Measurements from ENCODE around the gene CXCL6. TPM values are rescaled to one million over a fixed set of nuclear protein-coding genes. Genes with fewer than 3 reads are reported as not detected.

Gene CXCL6
- total RNA-seq (1 to 10 TPM in 1 of 2 donors, under 1 TPM in 1; 0.79 to 2.9 TPM), polyA plus RNA-seq (ENCODE audit: insufficient read length in 2 of 2) (1 to 10 TPM; 1.4 to 1.5 TPM)
- long read RNA-seq, donor 1: 0 reads
- long read RNA-seq, donor 2: 0 reads
- long read RNA-seq, donor 3: 0 reads
- long read RNA-seq, donor 4: 0 reads

DNA sequence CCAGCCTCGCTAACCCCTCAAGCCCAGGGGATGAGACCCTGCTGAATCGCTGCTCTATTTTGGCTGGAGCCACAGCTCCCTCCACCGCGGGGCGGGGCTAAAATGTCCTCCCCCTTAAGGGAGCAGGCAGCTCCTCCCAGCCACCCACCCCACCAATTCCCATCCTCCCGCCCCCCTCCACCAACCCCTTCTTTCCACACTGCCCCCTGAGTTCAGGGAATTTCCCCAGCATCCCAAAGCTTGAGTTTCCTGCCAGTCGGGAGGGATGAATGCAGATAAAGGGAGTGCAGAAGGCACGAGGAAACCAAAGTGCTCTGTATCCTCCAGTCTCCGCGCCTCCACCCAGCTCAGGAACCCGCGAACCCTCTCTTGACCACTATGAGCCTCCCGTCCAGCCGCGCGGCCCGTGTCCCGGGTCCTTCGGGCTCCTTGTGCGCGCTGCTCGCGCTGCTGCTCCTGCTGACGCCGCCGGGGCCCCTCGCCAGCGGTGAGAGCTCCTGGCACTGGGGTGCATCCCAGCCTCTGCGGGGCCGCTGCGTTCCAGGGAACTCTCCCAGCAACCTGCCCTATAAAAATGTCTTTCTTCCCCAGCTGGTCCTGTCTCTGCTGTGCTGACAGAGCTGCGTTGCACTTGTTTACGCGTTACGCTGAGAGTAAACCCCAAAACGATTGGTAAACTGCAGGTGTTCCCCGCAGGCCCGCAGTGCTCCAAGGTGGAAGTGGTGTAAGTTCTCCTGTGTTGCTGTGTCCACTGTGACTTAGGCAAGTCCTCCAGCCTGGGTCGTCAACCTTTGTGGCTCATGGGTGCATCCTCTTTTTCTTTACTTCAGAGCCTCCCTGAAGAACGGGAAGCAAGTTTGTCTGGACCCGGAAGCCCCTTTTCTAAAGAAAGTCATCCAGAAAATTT lies at the start of gene CXCL6:
CXCL6 (plus strand) TSS at position 306 of the 907 bp plus-strand sequence; CDS start at position 379, 73 bp downstream.
- Histone ChIP-seq H3K4me3 (ENCODE audit: low read depth, low read length) (peak within 1 kb of the TSS; percentile 45), H3K27me3 (ENCODE audit: control insufficient read depth, insufficient read depth, low read length) (peaks cover 6% of the 10 kb centered on the region), H3K9me3 (ENCODE audit: control insufficient read depth, insufficient read depth, low read length) (no peaks in the 10 kb centered on the region), H3K4me1 (ENCODE audit: control insufficient read depth, insufficient read depth, low read length) (peaks cover 9% of the 10 kb centered on the region), H3K27ac (ENCODE audit: low read depth, low read length) (no peak within 1 kb of the TSS), H3K36me3 (ENCODE audit: control insufficient read depth, insufficient read depth, low read length) (no peaks in the 10 kb centered on the region)
- peak in 4 of 6 donors; percentile 17 to 64 (median 36) for DNase-seq (ENCODE audit: low read depth in 4 of 6, low spot score in 6 of 6)
- WGBS (ENCODE audit: insufficient coverage): under 1% methylated on average over 37 of the region's 41 CpGs

DNA sequence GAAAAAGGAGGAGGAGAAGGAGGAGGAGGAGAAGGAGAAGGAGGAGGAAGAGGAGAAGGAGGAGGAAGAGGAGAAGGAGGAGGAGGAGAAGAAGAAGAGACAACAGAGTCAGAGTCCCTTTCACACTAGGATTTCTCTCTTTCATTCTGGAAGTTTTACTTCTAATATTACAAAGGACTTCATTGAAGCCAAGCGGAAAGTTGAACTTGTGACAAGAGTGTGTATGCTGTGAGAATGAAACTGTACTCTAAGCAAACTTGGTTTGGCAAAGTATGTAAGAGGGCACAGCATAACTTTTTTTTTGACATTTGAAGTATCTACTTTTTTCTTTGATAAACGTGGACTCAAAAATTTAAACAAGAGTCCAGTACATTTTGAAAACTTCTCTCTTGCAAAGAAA lies 48.1 kb upstream of the CXCL6 start:
- Histone ChIP-seq H3K9me3 (ENCODE audit: control insufficient read depth, insufficient read depth, low read length) (no peaks in the 10 kb centered on the region), H3K27ac (ENCODE audit: low read depth, low read length) (no peak overlapping the region), H3K27me3 (ENCODE audit: control insufficient read depth, insufficient read depth, low read length) (no peaks in the 10 kb centered on the region), H3K4me1 (ENCODE audit: control insufficient read depth, insufficient read depth, low read length) (no peaks in the 10 kb centered on the region), H3K4me3 (ENCODE audit: low read depth, low read length) (no peak overlapping the region), H3K36me3 (ENCODE audit: control insufficient read depth, insufficient read depth, low read length) (no peaks in the 10 kb centered on the region)
- no peak for DNase-seq (ENCODE audit: low read depth in 4 of 6, low spot score in 6 of 6)
- no CpG with 5 or more reads among the region's 2 CpGs for WGBS (ENCODE audit: insufficient coverage)

DNA sequence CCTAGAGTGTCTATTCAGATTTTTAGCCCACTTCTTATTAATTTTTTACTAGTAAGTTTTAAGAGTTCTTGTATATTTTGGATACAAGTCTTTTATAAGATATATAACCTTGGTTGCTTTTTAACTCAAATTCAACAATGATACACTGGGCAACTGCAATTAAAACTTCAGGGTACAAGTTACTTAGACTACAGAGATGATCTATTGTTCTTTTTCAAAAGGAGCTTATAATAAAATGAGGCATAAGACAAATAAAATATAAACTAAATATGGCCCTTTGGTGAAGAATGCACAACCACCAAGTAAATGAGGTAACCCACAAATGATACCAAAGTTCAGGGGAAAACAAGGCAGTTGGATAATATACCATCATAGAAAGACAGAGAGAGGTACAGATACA lies 37.6 kb upstream of the CXCL6 start:
- Histone ChIP-seq H3K27me3 (ENCODE audit: control insufficient read depth, insufficient read depth, low read length) (no peaks in the 10 kb centered on the region), H3K36me3 (ENCODE audit: control insufficient read depth, insufficient read depth, low read length) (no peaks in the 10 kb centered on the region), H3K4me1 (ENCODE audit: control insufficient read depth, insufficient read depth, low read length) (no peaks in the 10 kb centered on the region), H3K27ac (ENCODE audit: low read depth, low read length) (no peak overlapping the region), H3K4me3 (ENCODE audit: low read depth, low read length) (no peak overlapping the region), H3K9me3 (ENCODE audit: control insufficient read depth, insufficient read depth, low read length) (peaks cover 4% of the 10 kb centered on the region)
- DNase-seq (ENCODE audit: low read depth in 4 of 6, low spot score in 6 of 6): no peak

DNA sequence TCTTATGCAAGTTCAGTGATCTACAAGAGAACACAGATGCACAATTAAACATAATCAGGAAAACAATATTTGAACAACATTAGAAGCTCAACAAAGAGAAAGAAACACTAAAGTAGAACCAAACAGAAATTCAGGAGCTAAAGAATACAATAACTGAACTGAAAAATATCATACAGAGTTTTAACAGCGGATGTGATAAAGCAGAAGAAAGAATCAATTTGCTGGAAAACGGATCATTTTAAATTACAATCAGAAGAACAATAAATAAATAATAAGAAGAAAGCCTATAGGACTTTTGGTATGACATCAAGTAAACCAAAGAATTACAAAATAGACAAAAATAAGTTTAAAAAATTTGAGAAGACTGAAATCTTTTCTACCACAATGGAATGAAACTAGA lies 36.3 kb upstream of the CXCL6 start:
- no peaks in the 10 kb centered on the region for H3K36me3 ChIP-seq (ENCODE audit: control insufficient read depth, insufficient read depth, low read length)
- no peaks in the 10 kb centered on the region for H3K4me1 ChIP-seq (ENCODE audit: control insufficient read depth, insufficient read depth, low read length)
- no peak overlapping the region for H3K4me3 ChIP-seq (ENCODE audit: low read depth, low read length)
- no peak overlapping the region for H3K27ac ChIP-seq (ENCODE audit: low read depth, low read length)
- no peaks in the 10 kb centered on the region for H3K27me3 ChIP-seq (ENCODE audit: control insufficient read depth, insufficient read depth, low read length)
- no CpG with 5 or more reads among the region's 2 CpGs for WGBS (ENCODE audit: insufficient coverage)
- peaks cover 2% of the 10 kb centered on the region for H3K9me3 ChIP-seq (ENCODE audit: control insufficient read depth, insufficient read depth, low read length)
- no peak for DNase-seq (ENCODE audit: low read depth in 4 of 6, low spot score in 6 of 6)

DNA sequence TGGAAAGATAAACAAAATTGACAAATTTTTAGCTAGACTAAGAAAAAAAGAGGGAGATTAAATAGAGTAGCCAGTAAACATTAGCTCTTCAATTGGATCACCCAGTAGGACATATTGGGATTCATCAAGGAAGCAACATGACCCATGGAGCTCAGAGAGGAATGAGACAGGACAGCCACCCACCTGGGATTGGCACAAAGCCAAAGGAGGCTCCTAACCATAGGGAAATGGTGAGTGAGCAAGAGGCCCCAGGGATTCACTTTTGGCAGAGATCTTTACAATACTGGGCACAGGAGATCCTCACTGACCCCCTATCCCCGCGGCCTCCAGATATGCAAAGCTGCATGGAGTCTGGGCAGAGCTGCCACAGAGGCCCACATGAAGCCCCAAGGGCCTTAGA lies 34.8 kb upstream of the CXCL6 start:
- Histone ChIP-seq H3K4me1 (ENCODE audit: control insufficient read depth, insufficient read depth, low read length) (no peaks in the 10 kb centered on the region), H3K36me3 (ENCODE audit: control insufficient read depth, insufficient read depth, low read length) (no peaks in the 10 kb centered on the region), H3K4me3 (ENCODE audit: low read depth, low read length) (no peak overlapping the region), H3K27me3 (ENCODE audit: control insufficient read depth, insufficient read depth, low read length) (no peaks in the 10 kb centered on the region), H3K9me3 (ENCODE audit: control insufficient read depth, insufficient read depth, low read length) (peaks cover 2% of the 10 kb centered on the region), H3K27ac (ENCODE audit: low read depth, low read length) (no peak overlapping the region)
- 100% methylated on average over 2 of the region's 2 CpGs for WGBS (ENCODE audit: insufficient coverage)
- no peak for DNase-seq (ENCODE audit: low read depth in 4 of 6, low spot score in 6 of 6)

DNA sequence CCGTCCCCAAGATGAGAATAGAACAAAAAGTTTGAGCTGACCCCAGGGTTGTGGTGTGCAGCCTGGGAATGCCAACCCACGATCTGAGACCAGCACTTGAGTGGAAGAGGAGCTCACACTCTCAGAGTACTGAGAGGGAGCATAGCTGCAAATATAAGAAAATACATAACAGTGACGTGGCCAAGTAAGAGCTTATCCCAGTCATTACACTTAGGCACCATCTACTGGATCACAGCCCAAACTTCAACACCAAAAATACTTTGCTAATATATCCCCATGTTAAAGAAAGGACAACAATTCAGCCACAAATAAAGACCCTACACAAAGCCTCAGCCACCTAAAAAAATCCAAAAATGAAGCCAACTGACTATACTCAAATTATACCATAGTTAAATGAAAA lies 33.3 kb upstream of the CXCL6 start:
- no peak overlapping the region for H3K27ac ChIP-seq (ENCODE audit: low read depth, low read length)
- H3K27me3 ChIP-seq (ENCODE audit: control insufficient read depth, insufficient read depth, low read length): no peaks in the 10 kb centered on the region
- peaks cover 2% of the 10 kb centered on the region for H3K9me3 ChIP-seq (ENCODE audit: control insufficient read depth, insufficient read depth, low read length)
- H3K4me3 ChIP-seq (ENCODE audit: low read depth, low read length): no peak overlapping the region
- DNase-seq (ENCODE audit: low read depth in 4 of 6, low spot score in 6 of 6): no peak
- no peaks in the 10 kb centered on the region for H3K36me3 ChIP-seq (ENCODE audit: control insufficient read depth, insufficient read depth, low read length)
- H3K4me1 ChIP-seq (ENCODE audit: control insufficient read depth, insufficient read depth, low read length): no peaks in the 10 kb centered on the region
- WGBS (ENCODE audit: insufficient coverage): 92% methylated on average over 3 of the region's 3 CpGs

DNA sequence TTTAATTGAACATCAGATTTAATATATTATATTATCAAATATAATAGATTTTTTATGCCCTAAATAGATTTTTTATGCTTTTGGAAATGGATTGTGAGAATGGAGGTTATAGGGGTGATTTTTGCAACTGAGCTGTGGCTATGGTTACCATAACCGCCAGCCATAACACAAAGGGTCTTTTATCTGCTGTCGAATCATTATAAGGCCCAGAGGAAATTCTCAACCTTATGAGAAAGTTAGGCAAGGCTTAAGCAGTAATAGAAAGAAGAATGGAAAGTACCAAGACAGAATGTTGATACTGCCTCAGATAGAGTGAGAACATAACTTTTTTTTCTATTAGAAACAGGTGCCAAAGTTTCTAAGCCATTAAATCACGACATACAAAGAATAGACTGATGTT lies 26.3 kb upstream of the CXCL6 start:
- WGBS (ENCODE audit: insufficient coverage): no CpG with 5 or more reads among the region's 3 CpGs
- Histone ChIP-seq H3K4me3 (ENCODE audit: low read depth, low read length) (no peak overlapping the region), H3K4me1 (ENCODE audit: control insufficient read depth, insufficient read depth, low read length) (no peaks in the 10 kb centered on the region), H3K27me3 (ENCODE audit: control insufficient read depth, insufficient read depth, low read length) (no peaks in the 10 kb centered on the region), H3K36me3 (ENCODE audit: control insufficient read depth, insufficient read depth, low read length) (no peaks in the 10 kb centered on the region), H3K9me3 (ENCODE audit: control insufficient read depth, insufficient read depth, low read length) (no peaks in the 10 kb centered on the region), H3K27ac (ENCODE audit: low read depth, low read length) (no peak overlapping the region)
- no peak for DNase-seq (ENCODE audit: low read depth in 4 of 6, low spot score in 6 of 6)

DNA sequence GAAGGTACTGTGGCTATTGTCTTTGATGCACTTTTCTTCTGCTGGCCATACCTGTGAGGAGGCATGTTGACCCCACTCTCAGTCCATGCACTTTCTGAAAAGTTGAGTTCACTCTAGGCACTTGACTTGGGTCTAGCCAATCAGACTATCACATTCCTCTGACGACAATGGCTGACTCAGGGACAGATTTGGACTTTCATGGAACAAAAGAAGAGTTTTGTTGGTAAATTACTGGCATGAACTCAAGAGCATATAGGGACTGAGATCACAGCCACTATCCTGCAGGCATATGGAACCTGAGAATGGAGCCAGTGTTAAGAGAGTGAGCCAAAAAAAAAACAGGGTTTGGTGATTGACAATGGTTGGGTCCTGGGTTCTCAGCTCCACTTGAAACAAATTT lies 24.6 kb upstream of the CXCL6 start:
- H3K36me3 ChIP-seq (ENCODE audit: control insufficient read depth, insufficient read depth, low read length): no peaks in the 10 kb centered on the region
- no peak overlapping the region for H3K27ac ChIP-seq (ENCODE audit: low read depth, low read length)
- DNase-seq (ENCODE audit: low read depth in 4 of 6, low spot score in 6 of 6): no peak
- H3K27me3 ChIP-seq (ENCODE audit: control insufficient read depth, insufficient read depth, low read length): no peaks in the 10 kb centered on the region
- H3K4me1 ChIP-seq (ENCODE audit: control insufficient read depth, insufficient read depth, low read length): no peaks in the 10 kb centered on the region
- H3K4me3 ChIP-seq (ENCODE audit: low read depth, low read length): no peak overlapping the region
- no peaks in the 10 kb centered on the region for H3K9me3 ChIP-seq (ENCODE audit: control insufficient read depth, insufficient read depth, low read length)
- WGBS (ENCODE audit: insufficient coverage): no CpG with 5 or more reads among the region's 1 CpG

DNA sequence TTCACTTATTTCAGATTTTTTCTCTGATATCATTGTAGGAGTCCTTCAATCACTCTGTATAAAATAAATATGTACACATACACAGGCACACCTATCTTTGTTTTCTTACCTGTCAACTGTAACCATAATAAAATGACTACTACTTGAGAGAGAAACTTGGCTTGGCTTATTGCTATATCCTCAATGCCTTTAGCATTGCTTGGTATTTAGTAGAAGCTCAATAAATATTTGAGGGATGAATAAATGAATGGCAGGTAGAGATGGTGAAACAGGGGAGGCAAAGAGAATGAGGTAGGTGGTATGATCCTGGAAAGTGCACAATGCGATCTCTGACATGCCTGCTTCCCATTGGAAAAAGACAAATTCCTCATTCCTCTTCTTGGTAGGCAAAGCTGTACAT lies 21.8 kb upstream of the CXCL6 start:
- H3K27me3 ChIP-seq (ENCODE audit: control insufficient read depth, insufficient read depth, low read length): no peaks in the 10 kb centered on the region
- H3K27ac ChIP-seq (ENCODE audit: low read depth, low read length): no peak overlapping the region
- no peaks in the 10 kb centered on the region for H3K4me1 ChIP-seq (ENCODE audit: control insufficient read depth, insufficient read depth, low read length)
- H3K4me3 ChIP-seq (ENCODE audit: low read depth, low read length): no peak overlapping the region
- WGBS (ENCODE audit: insufficient coverage): 100% methylated on average over 1 of the region's 1 CpG
- H3K36me3 ChIP-seq (ENCODE audit: control insufficient read depth, insufficient read depth, low read length): no peaks in the 10 kb centered on the region
- H3K9me3 ChIP-seq (ENCODE audit: control insufficient read depth, insufficient read depth, low read length): no peaks in the 10 kb centered on the region
- DNase-seq (ENCODE audit: low read depth in 4 of 6, low spot score in 6 of 6): no peak

DNA sequence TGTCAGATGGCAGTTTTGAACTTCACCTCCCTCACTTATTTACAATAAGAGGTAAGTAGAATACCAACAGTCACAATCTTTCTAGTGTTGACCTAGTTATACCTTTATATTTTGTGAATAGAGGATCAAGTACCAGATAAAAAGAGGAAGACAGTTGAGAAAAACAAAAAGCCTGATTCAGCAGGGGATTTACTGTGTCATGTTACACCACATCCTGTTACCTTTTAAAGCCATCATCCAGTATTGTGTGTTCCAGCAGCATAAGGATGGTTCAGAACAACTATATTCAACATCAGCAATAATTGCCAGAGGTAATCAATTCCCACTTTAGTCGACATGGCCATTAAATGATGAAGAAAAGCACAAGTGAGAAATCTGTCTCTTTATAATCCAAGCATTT lies 21.3 kb upstream of the CXCL6 start:
- H3K4me3 ChIP-seq (ENCODE audit: low read depth, low read length): no peak overlapping the region
- H3K9me3 ChIP-seq (ENCODE audit: control insufficient read depth, insufficient read depth, low read length): no peaks in the 10 kb centered on the region
- no peak for DNase-seq (ENCODE audit: low read depth in 4 of 6, low spot score in 6 of 6)
- WGBS (ENCODE audit: insufficient coverage): no CpG with 5 or more reads among the region's 1 CpG
- H3K27me3 ChIP-seq (ENCODE audit: control insufficient read depth, insufficient read depth, low read length): no peaks in the 10 kb centered on the region
- H3K27ac ChIP-seq (ENCODE audit: low read depth, low read length): no peak overlapping the region
- H3K4me1 ChIP-seq (ENCODE audit: control insufficient read depth, insufficient read depth, low read length): no peaks in the 10 kb centered on the region
- no peaks in the 10 kb centered on the region for H3K36me3 ChIP-seq (ENCODE audit: control insufficient read depth, insufficient read depth, low read length)

Measured in spinal cord (tissue), 10 donors.